Embryonic facial prominence (tissue), 1 donor: ENCODE results near the gene AKTIP.
"Not testable (repeated sequence)": the region's sequence is repeated elsewhere in the genome, so short reads cannot be mapped to it uniquely, and the experiment has no call there.

ENCODE experiments used
- DNase-seq: peaks from one replicate; pipeline ENCODE4 v3.0.0-alpha.2; 2016; ENCODE audit errors: extremely low spot score

Gene AKTIP

GRCh38 chr16:53502331-53503269 is at the start of gene AKTIP:
Gene AKTIP (minus strand): TSS chr16:53503209. CDS start chr16:53500259, 2,950 bp downstream.
- no peak for DNase-seq

- DNase-seq = peak; percentile 90
Observed at GRCh38 chr16:53549970-53550690, 47.1 kb upstream of the AKTIP start.

- no peak for DNase-seq
Observed at GRCh38 chr16:53546988-53547391, 44.0 kb upstream of the AKTIP start.

- no peak for DNase-seq
Observed at GRCh38 chr16:53545433-53545832, 42.4 kb upstream of the AKTIP start.

GRCh38 chr16:53542283-53542682 is 39.3 kb upstream of the AKTIP start:
- DNase-seq = no peak

- no peak for DNase-seq
Observed at GRCh38 chr16:53541326-53541725, 38.3 kb upstream of the AKTIP start.

GRCh38 chr16:53539759-53540718 is 37.0 kb upstream of the AKTIP start:
- not testable (repeated sequence) for DNase-seq

- DNase-seq = not testable (repeated sequence)
Observed at GRCh38 chr16:53539346-53539745, 36.3 kb upstream of the AKTIP start.

GRCh38 chr16:53537626-53538025 is 34.6 kb upstream of the AKTIP start:
- DNase-seq = no peak

- no peak for DNase-seq
Observed at GRCh38 chr16:53534206-53534605, 31.2 kb upstream of the AKTIP start.

GRCh38 chr16:53530741-53531140 is 27.7 kb upstream of the AKTIP start:
- no peak for DNase-seq

- no peak for DNase-seq
Observed at GRCh38 chr16:53530046-53530445, 27.0 kb upstream of the AKTIP start.

- DNase-seq = no peak
Observed at GRCh38 chr16:53529513-53529912, 26.5 kb upstream of the AKTIP start.

- no peak for DNase-seq
Observed at GRCh38 chr16:53528797-53529196, 25.8 kb upstream of the AKTIP start.

GRCh38 chr16:53523971-53524548 is 21.1 kb upstream of the AKTIP start:
- DNase-seq = no peak

GRCh38 chr16:53523126-53523804 is 20.3 kb upstream of the AKTIP start:
- DNase-seq = no peak

GRCh38 chr16:53519417-53520091 is 16.5 kb upstream of the AKTIP start:
- no peak for DNase-seq

GRCh38 chr16:53518550-53519416 is 15.8 kb upstream of the AKTIP start:
- no peak for DNase-seq

- no peak for DNase-seq
Observed at GRCh38 chr16:53517851-53518250, 14.8 kb upstream of the AKTIP start.
